NCI-H1417 treated with DMSO at 0.1 percent for 48 hours (cell line): ENCODE measurements around the gene MGA.

Experiments
- DNase-seq: peaks from one replicate; lab custom pipeline; 2025; lab: John Stamatoyannopoulos, UW

Gene MGA

GRCh38 chr15:41806291-41807181 lies 146.3 kb downstream of the MGA start:
- no peak for DNase-seq

GRCh38 chr15:41809121-41809520 lies 148.9 kb downstream of the MGA start:
- no peak for DNase-seq

GRCh38 chr15:41809526-41810220 lies 149.5 kb downstream of the MGA start:
- no peak for DNase-seq

GRCh38 chr15:41810651-41811431 lies 150.6 kb downstream of the MGA start:
- DNase-seq: no peak

GRCh38 chr15:41811432-41812195 lies 151.4 kb downstream of the MGA start:
- no peak for DNase-seq

- DNase-seq: no peak
Observed at GRCh38 chr15:41812820-41813375, 152.7 kb downstream of the MGA start.

- DNase-seq: no peak
Observed at GRCh38 chr15:41813426-41813825, 153.2 kb downstream of the MGA start.

GRCh38 chr15:41814534-41814933 lies 154.3 kb downstream of the MGA start:
- no peak for DNase-seq

GRCh38 chr15:41816788-41817187 lies 156.6 kb downstream of the MGA start:
- DNase-seq: no peak

GRCh38 chr15:41817327-41817726 lies 157.1 kb downstream of the MGA start:
- DNase-seq: no peak

GRCh38 chr15:41817781-41818180 lies 157.6 kb downstream of the MGA start:
- no peak for DNase-seq

GRCh38 chr15:41819455-41820050 lies 159.3 kb downstream of the MGA start:
- DNase-seq: no peak

- no peak for DNase-seq
Observed at GRCh38 chr15:41820791-41821423, 160.7 kb downstream of the MGA start.

GRCh38 chr15:41821831-41822230 lies 161.6 kb downstream of the MGA start:
- DNase-seq: no peak

- DNase-seq: no peak
Observed at GRCh38 chr15:41822471-41822870, 162.3 kb downstream of the MGA start.
